ENCODE results near the gene PPP1R15B.
A peak's percentile ranks its signal among the peaks of the same experiment; 100 is the strongest.

PPP1R15B gene

DNA sequence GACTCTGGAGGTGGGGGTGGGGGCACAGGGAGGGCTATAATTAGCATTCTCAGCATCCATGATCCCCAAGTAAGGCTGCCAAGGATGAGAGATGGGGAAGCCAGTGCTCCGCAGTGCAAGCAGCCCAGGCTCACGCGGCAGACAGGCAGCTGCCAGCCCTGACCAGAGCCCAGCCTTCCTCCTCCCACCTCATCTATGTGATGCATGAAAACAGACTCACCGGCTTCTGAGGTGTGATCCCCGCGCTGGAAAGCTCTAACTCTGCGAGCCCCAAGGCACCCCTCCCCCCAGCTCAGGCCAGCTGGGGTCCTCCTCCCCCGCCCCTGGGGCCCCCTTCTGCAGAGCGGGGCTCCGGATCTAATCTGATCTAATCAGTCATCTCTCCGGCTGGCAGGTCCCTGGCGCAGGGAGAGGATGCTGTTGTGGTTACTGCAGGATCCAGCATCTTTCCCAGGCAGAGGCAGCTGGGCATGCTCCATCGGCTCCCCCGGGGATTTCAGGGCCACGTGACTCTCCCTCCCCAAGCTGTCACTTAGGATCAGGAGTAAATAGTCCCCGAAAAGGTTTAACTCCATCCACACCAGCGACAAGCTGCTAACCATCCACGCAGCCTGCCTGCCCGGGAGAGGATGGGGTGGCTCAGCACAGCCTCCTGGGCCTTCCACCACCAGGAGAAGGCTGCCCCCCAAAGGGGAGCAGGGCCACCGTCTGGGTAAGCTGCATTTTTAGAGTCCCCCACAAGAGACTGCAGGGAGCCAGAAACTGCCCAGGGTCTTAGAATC, 52.0 kb downstream of the PPP1R15B start, which contains the start of gene PLEKHA6:
PLEKHA6 (minus strand) TSS at position 456 of the 782 bp plus-strand sequence. CDS start 86,202 bp downstream, outside the sequence.
- TF ChIP-seq, protein P1, sequence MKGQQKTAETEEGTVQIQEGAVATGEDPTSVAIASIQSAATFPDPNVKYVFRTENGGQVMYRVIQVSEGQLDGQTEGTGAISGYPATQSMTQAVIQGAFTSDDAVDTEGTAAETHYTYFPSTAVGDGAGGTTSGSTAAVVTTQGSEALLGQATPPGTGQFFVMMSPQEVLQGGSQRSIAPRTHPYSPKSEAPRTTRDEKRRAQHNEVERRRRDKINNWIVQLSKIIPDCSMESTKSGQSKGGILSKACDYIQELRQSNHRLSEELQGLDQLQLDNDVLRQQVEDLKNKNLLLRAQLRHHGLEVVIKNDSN (IDR thresholded peaks at IDR 0.05): peak; percentile 70
- TF ChIP-seq CREB1 (IDR thresholded peaks at IDR 0.05; ENCODE audit: low read depth) (no peak), ZBTB7A (IDR thresholded peaks at IDR 0.05; ENCODE audit: low read depth) (no peak), CEBPB (IDR thresholded peaks at IDR 0.05) (no peak), TAF1 (IDR thresholded peaks at IDR 0.05; ENCODE audit: low read depth) (no peak)

DNA sequence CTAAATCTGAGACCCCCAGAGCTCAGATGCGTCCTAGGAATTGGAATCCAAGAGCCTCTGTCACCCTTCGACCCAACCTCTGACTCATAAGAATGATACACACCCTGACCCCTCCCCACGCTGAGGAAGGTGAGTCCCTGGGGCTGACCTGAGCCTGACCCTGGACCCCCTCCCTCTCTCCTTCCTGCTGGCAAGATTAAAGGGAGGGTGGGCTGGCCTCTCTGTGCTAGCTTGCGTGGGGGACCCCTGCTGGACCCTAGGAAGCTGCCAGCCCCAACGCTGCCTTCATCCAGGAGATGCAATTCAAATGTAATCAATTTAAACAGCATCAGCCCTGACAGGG, 52.5 kb downstream of the PPP1R15B start:
- no peak for TF ChIP-seq ZBTB7A (IDR thresholded peaks at IDR 0.05; ENCODE audit: low read depth)
- TF ChIP-seq, protein P2, sequence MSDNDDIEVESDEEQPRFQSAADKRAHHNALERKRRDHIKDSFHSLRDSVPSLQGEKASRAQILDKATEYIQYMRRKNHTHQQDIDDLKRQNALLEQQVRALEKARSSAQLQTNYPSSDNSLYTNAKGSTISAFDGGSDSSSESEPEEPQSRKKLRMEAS (IDR thresholded peaks at IDR 0.05): no peak
- no peak for TF ChIP-seq EP300 (IDR thresholded peaks at IDR 0.05; ENCODE audit: borderline replicate concordance)
- TF ChIP-seq EGR1 (IDR thresholded peaks at IDR 0.05): no peak
- TF ChIP-seq NFIC (IDR thresholded peaks at IDR 0.05): no peak
- TF ChIP-seq, protein P1 (IDR thresholded peaks at IDR 0.05): no peak
- no peak for TF ChIP-seq CEBPB (IDR thresholded peaks at IDR 0.05)
- no peak for TF ChIP-seq TEAD4 (IDR thresholded peaks at IDR 0.05)
- TF ChIP-seq RAD21 (IDR thresholded peaks at IDR 0.05; ENCODE audit: low read depth): no peak

DNA sequence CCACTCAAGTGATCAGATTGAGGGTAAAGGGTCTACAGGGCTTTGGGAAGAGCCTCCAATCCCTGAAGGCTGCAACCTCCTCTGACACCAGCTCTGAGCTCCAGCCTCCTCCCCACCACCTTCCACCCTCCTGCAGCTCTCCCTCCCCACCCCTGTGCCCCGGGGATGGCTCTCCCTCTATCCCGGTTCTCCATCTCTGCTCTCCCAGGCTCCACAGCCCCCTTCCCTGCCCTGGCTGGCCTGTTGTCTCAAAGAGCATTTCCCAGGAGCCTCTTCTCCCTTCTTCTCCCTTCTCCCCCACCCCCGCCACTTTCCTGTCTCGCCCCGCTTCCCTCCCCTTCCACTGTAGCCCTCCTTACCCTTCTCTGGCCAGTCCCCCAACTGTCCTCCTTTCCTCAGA, 53.0 kb downstream of the PPP1R15B start:
- TF ChIP-seq, protein P1 (IDR thresholded peaks at IDR 0.05): no peak
- no peak for TF ChIP-seq RAD21 (IDR thresholded peaks at IDR 0.05; ENCODE audit: low read depth)
- no peak for TF ChIP-seq YY1 (IDR thresholded peaks at IDR 0.05; ENCODE audit: low read depth)
- TF ChIP-seq TEAD4 (IDR thresholded peaks at IDR 0.05): no peak
- TF ChIP-seq TAF1 (IDR thresholded peaks at IDR 0.05; ENCODE audit: low read depth): no peak
- TF ChIP-seq, protein P3, sequence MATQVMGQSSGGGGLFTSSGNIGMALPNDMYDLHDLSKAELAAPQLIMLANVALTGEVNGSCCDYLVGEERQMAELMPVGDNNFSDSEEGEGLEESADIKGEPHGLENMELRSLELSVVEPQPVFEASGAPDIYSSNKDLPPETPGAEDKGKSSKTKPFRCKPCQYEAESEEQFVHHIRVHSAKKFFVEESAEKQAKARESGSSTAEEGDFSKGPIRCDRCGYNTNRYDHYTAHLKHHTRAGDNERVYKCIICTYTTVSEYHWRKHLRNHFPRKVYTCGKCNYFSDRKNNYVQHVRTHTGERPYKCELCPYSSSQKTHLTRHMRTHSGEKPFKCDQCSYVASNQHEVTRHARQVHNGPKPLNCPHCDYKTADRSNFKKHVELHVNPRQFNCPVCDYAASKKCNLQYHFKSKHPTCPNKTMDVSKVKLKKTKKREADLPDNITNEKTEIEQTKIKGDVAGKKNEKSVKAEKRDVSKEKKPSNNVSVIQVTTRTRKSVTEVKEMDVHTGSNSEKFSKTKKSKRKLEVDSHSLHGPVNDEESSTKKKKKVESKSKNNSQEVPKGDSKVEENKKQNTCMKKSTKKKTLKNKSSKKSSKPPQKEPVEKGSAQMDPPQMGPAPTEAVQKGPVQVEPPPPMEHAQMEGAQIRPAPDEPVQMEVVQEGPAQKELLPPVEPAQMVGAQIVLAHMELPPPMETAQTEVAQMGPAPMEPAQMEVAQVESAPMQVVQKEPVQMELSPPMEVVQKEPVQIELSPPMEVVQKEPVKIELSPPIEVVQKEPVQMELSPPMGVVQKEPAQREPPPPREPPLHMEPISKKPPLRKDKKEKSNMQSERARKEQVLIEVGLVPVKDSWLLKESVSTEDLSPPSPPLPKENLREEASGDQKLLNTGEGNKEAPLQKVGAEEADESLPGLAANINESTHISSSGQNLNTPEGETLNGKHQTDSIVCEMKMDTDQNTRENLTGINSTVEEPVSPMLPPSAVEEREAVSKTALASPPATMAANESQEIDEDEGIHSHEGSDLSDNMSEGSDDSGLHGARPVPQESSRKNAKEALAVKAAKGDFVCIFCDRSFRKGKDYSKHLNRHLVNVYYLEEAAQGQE (IDR thresholded peaks at IDR 0.05; ENCODE audit: low read depth): no peak
- TF ChIP-seq EGR1 (IDR thresholded peaks at IDR 0.05): no peak

DNA sequence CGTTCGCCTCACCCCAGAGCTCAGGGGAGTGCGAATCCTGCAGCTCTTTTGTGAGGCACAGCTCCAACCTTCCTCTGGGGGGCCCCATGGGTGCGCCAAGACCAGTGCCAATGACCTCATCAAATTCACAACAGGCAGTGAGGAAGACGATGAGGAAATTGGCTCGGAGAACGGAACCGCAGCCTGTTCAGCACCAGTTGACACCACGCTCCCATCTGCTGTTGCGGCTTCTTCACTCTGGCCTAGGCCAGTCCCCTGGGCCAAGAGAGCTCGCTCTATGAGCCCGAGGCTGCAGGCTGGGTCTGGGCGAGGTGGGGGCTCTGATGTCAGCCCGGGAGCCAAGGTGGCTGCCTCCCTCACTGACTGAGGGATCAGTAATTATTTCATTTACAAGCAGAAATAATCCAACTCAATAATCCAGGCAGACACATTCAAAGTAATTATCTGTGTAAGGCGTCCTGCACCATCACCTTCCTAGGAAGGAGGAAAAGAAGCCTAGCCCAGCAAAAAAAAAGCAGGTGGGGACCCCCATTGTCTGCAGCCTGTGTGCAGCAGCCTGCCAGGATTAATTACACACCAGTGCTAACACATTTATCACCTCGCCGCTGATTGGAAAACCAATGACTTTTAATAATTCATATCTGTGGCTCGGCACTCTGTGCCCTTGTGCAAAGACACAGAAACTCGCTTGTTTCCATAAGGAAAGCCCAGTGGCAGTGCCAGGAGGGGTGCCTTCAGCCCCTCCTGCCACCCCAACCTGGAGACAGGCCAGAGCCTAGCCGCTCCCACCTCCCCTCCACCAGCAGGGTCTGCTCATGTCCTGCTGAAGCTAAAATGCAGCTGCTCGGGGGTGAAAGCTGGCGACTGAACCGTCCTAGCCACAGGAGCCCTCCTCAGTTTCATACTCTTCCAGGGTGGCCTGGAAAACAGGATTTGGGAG, 53.8 kb downstream of the PPP1R15B start:
- TF ChIP-seq EGR1 (IDR thresholded peaks at IDR 0.05) (no peak), NFIC (IDR thresholded peaks at IDR 0.05) (no peak), RAD21 (IDR thresholded peaks at IDR 0.05; ENCODE audit: low read depth) (no peak), YY1 (IDR thresholded peaks at IDR 0.05; ENCODE audit: low read depth) (no peak), TAF1 (IDR thresholded peaks at IDR 0.05; ENCODE audit: low read depth) (no peak), CEBPB (IDR thresholded peaks at IDR 0.05) (no peak), TCF12 (IDR thresholded peaks at IDR 0.05; ENCODE audit: low read depth) (no peak), TEAD4 (IDR thresholded peaks at IDR 0.05) (no peak), EP300 (IDR thresholded peaks at IDR 0.05; ENCODE audit: borderline replicate concordance) (no peak), FOXM1 (IDR thresholded peaks at IDR 0.05; ENCODE audit: borderline replicate concordance, low read depth) (no peak)
- TF ChIP-seq, protein P3 (IDR thresholded peaks at IDR 0.05; ENCODE audit: low read depth): no peak
- TF ChIP-seq, protein P1 (IDR thresholded peaks at IDR 0.05): no peak
- TF ChIP-seq, protein P2 (IDR thresholded peaks at IDR 0.05): no peak

All from Ishikawa (cell line).